NCI-H69 (cell line): ENCODE data around the gene C1orf50.

ENCODE experiments used
- DNase-seq: peaks from one replicate; lab custom pipeline; 2025; lab: John Stamatoyannopoulos, UW

The C1orf50 gene

GRCh38 chr1:42759114-42759513, 7.9 kb upstream of the C1orf50 start:
- no peak for DNase-seq

- DNase-seq = no peak
These were observed 5.5 kb upstream of the C1orf50 start for GRCh38 chr1:42761567-42761966.

DNA sequence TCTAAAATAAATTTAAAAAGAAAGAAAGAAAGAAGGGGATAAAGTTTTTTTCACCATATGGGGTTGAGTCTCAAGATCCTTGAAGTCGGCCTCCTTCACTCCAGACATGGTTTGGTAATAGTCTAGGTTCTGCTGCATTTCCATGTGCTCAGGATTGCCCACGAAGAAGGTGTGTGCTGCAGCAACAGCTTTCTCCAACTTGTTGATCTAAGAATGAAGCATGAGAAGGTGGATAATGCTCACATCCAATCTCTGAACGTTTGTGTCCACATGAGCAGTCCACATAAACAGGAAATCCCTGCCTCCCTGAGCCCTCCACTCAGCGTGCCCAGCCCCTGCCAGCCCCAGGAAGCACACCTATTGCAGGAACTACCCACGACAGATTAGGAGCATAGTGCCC, 4.8 kb upstream of the C1orf50 start:
- no peak for DNase-seq

- no peak for DNase-seq
These were observed 1.8 kb upstream of the C1orf50 start for GRCh38 chr1:42765269-42765668.

GRCh38 chr1:42765832-42766740, 963 bp upstream of the C1orf50 start:
- peak; percentile 74 for DNase-seq

DNA sequence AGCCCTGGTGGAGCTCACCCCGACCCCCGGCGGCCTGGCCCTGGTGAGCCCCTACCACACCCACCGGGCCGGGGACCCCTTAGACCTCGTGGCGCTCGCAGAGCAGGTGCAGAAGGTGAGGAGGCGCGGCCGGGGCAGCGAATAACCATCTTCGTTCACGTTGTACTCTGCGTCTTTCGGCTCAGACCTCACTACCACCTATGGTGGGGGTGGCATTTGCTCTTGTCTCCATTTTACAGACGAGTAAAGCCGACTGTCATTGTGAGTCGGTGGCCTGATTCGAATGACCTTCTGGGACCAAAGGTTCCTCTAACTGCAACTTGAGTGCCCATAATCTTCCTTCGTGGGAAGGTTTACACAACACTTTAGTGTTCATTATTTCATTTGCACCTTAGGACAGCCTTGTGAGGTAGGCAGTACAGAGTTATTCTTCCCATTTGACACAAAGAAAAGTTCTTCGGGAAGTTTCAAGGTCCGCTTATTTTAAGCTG, 506 bp downstream of the C1orf50 start:
- DNase-seq = no peak

GRCh38 chr1:42768172-42768571, 1.1 kb downstream of the C1orf50 start:
- no peak for DNase-seq

- no peak for DNase-seq
These were observed 2.8 kb downstream of the C1orf50 start for GRCh38 chr1:42769811-42770210.

- DNase-seq = no peak
These were observed 6.4 kb downstream of the C1orf50 start for GRCh38 chr1:42773420-42773819.

GRCh38 chr1:42774928-42775526, 8.0 kb downstream of the C1orf50 start:
- no peak for DNase-seq

DNA sequence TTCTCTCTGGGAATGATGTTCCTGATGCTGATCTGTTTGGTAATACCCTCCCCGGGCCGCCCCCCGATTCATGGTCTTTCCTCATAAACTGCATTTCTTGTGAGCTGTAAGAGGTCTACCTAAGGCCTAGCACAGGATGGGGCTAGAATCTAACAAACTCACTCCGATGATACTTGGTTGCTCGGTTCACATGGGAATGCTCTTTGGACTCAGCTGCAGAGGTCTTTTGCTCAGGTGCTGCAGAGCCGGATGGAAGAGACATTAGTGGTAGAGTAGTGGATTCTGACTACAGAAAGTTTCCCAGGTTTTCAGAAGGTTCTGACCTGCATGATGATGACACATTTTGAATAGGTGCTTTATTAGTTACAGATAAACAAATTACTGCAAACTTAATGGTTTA, 9.5 kb downstream of the C1orf50 start:
- no peak for DNase-seq

- peak; percentile 41 for DNase-seq
These were observed 10.8 kb downstream of the C1orf50 start for GRCh38 chr1:42777852-42778251.

- no peak for DNase-seq
These were observed 12.7 kb downstream of the C1orf50 start for GRCh38 chr1:42779725-42780124.

- no peak for DNase-seq
These were observed 13.1 kb downstream of the C1orf50 start for GRCh38 chr1:42780176-42780575.

GRCh38 chr1:42783092-42783491, 16.0 kb downstream of the C1orf50 start:
- DNase-seq = no peak

GRCh38 chr1:42784547-42784945, 17.5 kb downstream of the C1orf50 start:
- DNase-seq = no peak

DNA sequence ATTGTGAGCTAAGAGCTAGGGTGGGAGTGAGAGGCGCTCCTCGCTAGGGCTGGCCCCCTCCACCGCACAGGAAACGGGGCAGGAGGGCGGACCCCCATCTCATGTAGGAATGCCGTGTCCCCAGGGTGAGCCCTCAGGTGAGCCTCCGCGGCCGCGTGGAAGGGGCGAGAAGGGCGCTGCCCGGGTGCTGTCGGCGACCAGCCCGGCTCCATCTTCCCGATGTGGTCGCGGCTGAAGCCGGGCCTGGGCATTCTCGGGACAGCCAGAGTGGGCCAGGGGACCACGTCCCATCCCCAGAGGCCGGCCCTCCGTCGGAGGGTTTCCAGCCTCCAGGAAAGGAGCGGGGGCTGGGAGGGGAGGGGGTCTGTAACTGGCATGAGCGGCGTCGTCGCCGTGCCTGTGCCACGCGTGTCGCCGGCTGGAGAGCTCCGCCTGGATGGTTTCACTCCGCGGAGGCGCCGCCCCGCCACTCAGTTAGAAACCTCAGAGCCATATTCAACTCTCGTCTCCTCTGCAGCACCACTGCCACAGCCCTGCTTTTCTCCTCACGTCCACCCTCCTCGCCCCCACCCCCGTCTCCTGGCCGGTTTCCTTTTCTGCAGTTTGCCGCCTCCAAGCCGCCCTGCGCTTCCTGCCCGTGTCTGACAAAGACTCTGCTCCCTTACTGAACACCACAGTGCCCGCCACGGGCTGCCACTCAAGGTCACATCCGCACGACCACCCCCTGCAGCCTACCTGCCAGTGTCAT, 18.1 kb downstream of the C1orf50 start, which contains the start of gene TMEM269:
Gene TMEM269, plus strand, starts transcription at position 46 of the 748 bp plus-strand sequence. CDS start 4,903 bp downstream, outside the sequence.
- DNase-seq = peak; percentile 29

DNA sequence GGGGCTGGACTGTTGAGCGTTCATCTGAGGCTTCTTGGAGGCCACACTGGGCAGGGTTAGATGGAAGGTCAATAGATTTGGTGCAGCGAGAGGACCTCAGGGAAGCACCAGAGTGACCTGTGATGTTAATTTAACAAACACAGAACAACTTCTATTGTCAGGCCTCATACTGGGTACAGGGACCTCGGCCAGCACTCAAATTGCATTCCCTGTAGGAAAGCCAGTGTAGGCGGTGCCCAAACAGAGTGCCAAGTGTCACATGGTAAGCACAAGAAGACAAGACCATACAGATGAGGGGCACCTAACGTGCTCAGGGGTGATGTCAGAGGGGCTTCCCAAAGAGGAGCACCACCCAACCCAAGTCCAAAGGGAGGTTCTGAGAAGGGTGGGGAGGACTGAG, 19.0 kb downstream of the C1orf50 start:
- DNase-seq = no peak

GRCh38 chr1:42788021-42788420, 21.0 kb downstream of the C1orf50 start:
- no peak for DNase-seq

DNA sequence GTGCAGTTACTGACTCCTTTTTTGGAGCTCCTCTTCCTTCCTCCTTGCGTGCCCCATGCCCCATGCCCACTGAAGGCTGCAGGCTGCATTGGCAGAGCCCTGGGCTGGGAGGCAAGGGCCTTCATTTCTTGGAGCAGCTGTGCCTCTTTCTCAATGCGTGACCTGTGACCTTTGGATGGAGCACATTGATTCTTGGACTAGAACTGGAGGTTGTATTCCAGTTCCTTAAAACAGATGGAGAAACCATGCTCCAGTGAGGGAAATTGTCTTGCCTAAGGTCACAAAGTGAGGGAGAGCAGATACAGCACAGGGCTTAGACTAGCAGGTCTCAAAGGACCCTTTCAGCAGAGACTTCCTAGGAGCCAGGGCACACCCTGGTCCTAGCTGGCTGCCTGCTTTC, 26.8 kb downstream of the C1orf50 start:
- no peak for DNase-seq

DNA sequence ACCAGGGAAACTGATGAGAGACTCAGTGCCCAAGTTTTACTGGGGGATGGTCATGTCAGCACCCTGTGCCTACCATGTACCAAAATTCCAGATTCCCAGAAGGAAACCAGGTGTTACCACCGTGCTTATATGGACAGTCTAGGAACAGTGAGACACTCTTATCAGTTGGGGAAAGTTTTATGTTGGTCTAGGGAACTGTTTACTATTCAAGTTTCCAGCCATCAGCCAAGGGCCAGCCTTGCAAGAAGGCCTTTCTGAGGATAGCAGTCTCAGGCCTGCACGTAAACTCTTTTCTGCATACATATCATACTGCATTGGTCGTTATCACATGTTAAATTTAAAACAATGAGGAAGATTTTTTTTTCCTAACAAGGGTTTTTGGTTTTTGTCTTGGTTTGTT, 30.4 kb downstream of the C1orf50 start:
- DNase-seq = no peak

GRCh38 chr1:42797979-42798378, 30.9 kb downstream of the C1orf50 start:
- no peak for DNase-seq
